Neutrophil (primary cell): ENCODE results near the gene HTT.

Experiments used
- H3K27ac ChIP-seq: fragments of 200-600 bp; sonication (generic); 2 replicates; pipeline ENCODE4 v1.5.1; 2016; ENCODE audit warnings: mild to moderate bottlenecking, moderate library complexity
- H3K27me3 ChIP-seq: fragments of 200-600 bp; sonication (generic); 2 replicates; pipeline ENCODE4 v1.6.0; 2016; ENCODE audit warnings: mild to moderate bottlenecking
- H3K36me3 ChIP-seq: fragments of 200-600 bp; sonication (generic); 2 replicates; pipeline ENCODE4 v1.5.1; 2017
- H3K4me1 ChIP-seq, 2 experiments: fragments of 200-600 bp in 1 of 2; sonication (generic) in 1 of 2; 1 replicate in 1 of 2; 2 replicates in 1 of 2; pipeline versions ENCODE4 v1.5.1 to v1.6.1; 2013 to 2016; ENCODE audit warnings: low read depth in 1 of 2, low read length in 1 of 2, mild to moderate bottlenecking in 1 of 2, moderate library complexity in 1 of 2; ENCODE audit not compliant: control insufficient read depth in 1 of 2, insufficient read depth in 1 of 2
- H3K4me3 ChIP-seq, 2 experiments: fragments of 200-600 bp in 1 of 2; sonication (generic) in 1 of 2; 1 replicate in 1 of 2; 2 replicates in 1 of 2; pipeline ENCODE4 v1.5.1; 2013 to 2016; ENCODE audit warnings: low read depth in 1 of 2, low read length in 1 of 2, mild to moderate bottlenecking in 1 of 2, moderate library complexity in 1 of 2
- H3K9me3 ChIP-seq: fragments of 200-600 bp; sonication (generic); 2 replicates; pipeline ENCODE4 v1.5.1; 2016
- CTCF ChIP-seq: fragments of 200-600 bp; sonication (generic); IDR thresholded peaks from 2 replicates; pipeline ENCODE4 v1.5.1; 2016; ENCODE audit warnings: antibody characterized with exemption

HTT gene

GRCh38 chr4:3037957-3038461, 36.5 kb upstream of the HTT start:
- Histone ChIP-seq H3K4me1 (peaks cover 28 to 40% of the 10 kb centered on the region in 2 experiments), H3K27ac (peak overlapping the region; percentile 42), H3K4me3 (peak overlapping the region in 1 of 2 experiments; percentile 38)

GRCh38 chr4:3039706-3040366, 34.6 kb upstream of the HTT start:
- H3K4me1 ChIP-seq: peaks cover 30 to 47% of the 10 kb centered on the region in 2 experiments
- H3K4me3 ChIP-seq: no peak overlapping the region
- H3K27ac ChIP-seq: no peak overlapping the region
- H3K9me3 ChIP-seq: no peaks in the 10 kb centered on the region
- no peaks in the 10 kb centered on the region for H3K36me3 ChIP-seq
- H3K27me3 ChIP-seq: peaks cover 23% of the 10 kb centered on the region
- TF ChIP-seq CTCF: no peak

More at GRCh38 chr4:3037957-3038461, 36.5 kb upstream of the HTT start:
- no peaks in the 10 kb centered on the region for H3K36me3 ChIP-seq
- peaks cover 23% of the 10 kb centered on the region for H3K27me3 ChIP-seq
- H3K9me3 ChIP-seq: no peaks in the 10 kb centered on the region
- no peak for TF ChIP-seq CTCF

- TF ChIP-seq CTCF: no peak
These were observed 33.9 kb upstream of the HTT start for GRCh38 chr4:3040452-3041191.

GRCh38 chr4:3041192-3042142, 33.0 kb upstream of the HTT start:
- Histone ChIP-seq H3K27ac (peak overlapping the region; percentile 78), H3K27me3 (peaks cover 15% of the 10 kb centered on the region), H3K36me3 (no peaks in the 10 kb centered on the region), H3K9me3 (no peaks in the 10 kb centered on the region), H3K4me3 (peak overlapping the region; percentile 51 to 67), H3K4me1 (peaks cover 46 to 63% of the 10 kb centered on the region in 2 experiments)
- no peak for TF ChIP-seq CTCF

More at GRCh38 chr4:3040452-3041191, 33.9 kb upstream of the HTT start:
- Histone ChIP-seq H3K4me1 (peaks cover 38 to 54% of the 10 kb centered on the region in 2 experiments), H3K27me3 (peaks cover 23% of the 10 kb centered on the region), H3K4me3 (peak overlapping the region in 1 of 2 experiments; percentile 67), H3K36me3 (no peaks in the 10 kb centered on the region), H3K9me3 (no peaks in the 10 kb centered on the region), H3K27ac (peak overlapping the region; percentile 78)

- no peaks in the 10 kb centered on the region for H3K9me3 ChIP-seq
- peaks cover 8% of the 10 kb centered on the region for H3K27me3 ChIP-seq
- H3K4me3 ChIP-seq: peak overlapping the region; percentile 51 to 67
- peaks cover 49 to 68% of the 10 kb centered on the region in 2 experiments for H3K4me1 ChIP-seq
- no peak for TF ChIP-seq CTCF
- peak overlapping the region; percentile 78 for H3K27ac ChIP-seq
- no peaks in the 10 kb centered on the region for H3K36me3 ChIP-seq
These were observed 32.3 kb upstream of the HTT start for GRCh38 chr4:3042226-3042625.
